ENCODE data around the gene GNAO1.

GNAO1 gene

DNA sequence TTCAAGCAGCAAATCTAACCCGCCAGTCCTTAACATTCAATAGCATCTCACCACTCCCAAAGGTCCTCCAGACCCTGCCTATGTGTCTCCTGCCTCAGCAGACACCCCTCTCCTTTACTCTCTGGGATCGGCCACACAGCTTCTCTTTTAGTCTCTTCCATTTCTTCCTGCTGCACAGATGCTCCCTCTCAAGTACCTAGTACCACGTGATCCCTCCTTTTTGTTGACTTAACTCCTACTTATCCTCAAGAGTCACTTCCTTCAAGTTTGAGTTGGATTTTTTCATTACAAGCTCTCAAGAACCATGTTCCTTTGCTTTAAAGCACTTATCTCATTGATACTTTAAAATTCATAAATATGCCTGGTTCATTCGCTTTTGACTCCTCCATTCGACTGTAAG is 209.2 kb downstream of the GNAO1 start:
- H3K9me3 Mint-ChIP-seq, result no peaks in the 10 kb centered on the region
- DNase-seq, result no peak
- no peak overlapping the region for H3K4me3 Mint-ChIP-seq
- CTCF ChIA-PET, result no interaction called here
- H3K27me3 Mint-ChIP-seq, result no peaks in the 10 kb centered on the region
- H3K36me3 Mint-ChIP-seq, result peaks cover 47% of the 10 kb centered on the region
- H3K27ac Mint-ChIP-seq, result no peak overlapping the region
- H3K4me1 Mint-ChIP-seq, result peaks cover 2% of the 10 kb centered on the region

DNA sequence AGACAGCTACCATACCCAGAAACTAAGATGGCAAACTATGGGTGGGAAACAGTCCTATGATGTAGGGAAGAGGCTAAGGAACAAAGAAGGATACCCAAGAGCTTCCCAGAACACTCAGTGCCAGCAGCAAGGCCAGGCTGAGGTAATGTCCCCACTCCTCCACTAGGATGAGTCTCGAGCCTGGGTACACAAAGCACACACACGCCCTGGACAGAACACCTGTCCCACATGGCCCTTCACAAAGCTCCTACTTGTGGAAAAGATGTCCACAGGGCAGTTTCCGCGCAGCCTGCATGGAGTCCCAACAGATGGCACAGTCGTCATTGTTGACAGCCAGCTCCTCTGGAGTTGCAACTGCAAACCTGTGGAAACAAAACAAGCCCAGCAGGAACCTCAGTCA is 210.2 kb downstream of the GNAO1 start:
- H3K27me3 Mint-ChIP-seq, result no peaks in the 10 kb centered on the region
- no peaks in the 10 kb centered on the region for H3K9me3 Mint-ChIP-seq
- H3K27ac Mint-ChIP-seq, result no peak overlapping the region
- H3K36me3 Mint-ChIP-seq, result peaks cover 45% of the 10 kb centered on the region
- CTCF ChIA-PET, result interaction anchor here (0.8 to 0.9 kb wide), 2 partner anchors 12 to 46 kb away, joined by 3 read pairs; no protein-coding TSS in a partner anchor
- H3K4me3 Mint-ChIP-seq, result no peak overlapping the region
- peaks cover 3% of the 10 kb centered on the region for H3K4me1 Mint-ChIP-seq
- peak; percentile 21 for DNase-seq

DNA sequence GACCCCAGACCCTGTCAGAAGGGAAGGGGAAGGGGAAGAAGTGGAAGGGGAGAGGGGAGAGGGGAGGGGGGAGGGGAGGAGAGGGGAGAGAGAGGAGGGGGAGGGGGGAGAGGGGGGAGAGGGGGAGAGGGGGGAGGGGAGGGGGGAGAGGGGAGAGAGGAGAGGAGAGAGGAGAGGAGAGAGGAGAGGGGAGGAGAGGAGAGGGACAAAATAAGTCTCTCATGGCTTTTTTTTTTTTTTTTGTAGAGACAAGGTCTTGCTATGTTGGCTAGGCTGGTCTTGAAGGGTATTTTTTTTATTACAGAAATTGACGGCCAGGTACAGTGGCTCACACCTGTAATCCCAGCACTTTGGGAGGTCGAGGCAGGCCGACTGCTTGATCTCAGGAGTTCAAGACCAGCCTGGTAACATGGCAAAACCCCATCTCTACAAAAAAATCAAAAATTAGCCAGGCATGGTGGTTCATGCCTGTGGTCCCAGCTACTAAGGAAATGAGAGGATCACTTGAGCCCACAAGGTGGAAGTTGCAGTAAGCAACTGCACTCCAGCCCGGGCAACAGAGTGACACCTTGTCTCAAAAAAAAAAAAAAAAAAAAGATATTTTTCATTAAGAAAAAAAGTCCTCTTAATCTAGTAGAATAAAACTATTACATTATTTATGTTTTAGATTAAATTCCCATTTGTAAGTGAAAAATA is 214.8 kb downstream of the GNAO1 start:
- CTCF ChIA-PET, result interaction anchor here (1.0 kb wide), 1 partner anchor 73 kb away, joined by 3 read pairs; no protein-coding TSS in a partner anchor
- no peak for DNase-seq
- H3K4me1 Mint-ChIP-seq, result peaks cover 3% of the 10 kb centered on the region
- H3K27me3 Mint-ChIP-seq, result no peaks in the 10 kb centered on the region
- peaks cover 38% of the 10 kb centered on the region for H3K36me3 Mint-ChIP-seq
- no peak overlapping the region for H3K4me3 Mint-ChIP-seq
- H3K27ac Mint-ChIP-seq, result no peak overlapping the region
- no peaks in the 10 kb centered on the region for H3K9me3 Mint-ChIP-seq
